GM10248 (cell line): ENCODE results near the gene GALNTL6.

Experiments
- CTCF ChIA-PET: fragments of 300-600 bp; sonication (Branson Sonifier 250); formaldehyde crosslinking; extraction: SDS; loops from one replicate; lab custom pipeline; 2021; ENCODE audit warnings: antibody characterized with exemption; lab: Yijun Ruan, JAX
- POLR2A ChIA-PET: fragments of 350-650 bp; sonication (Branson Sonifier 250); formaldehyde crosslinking; extraction: SDS; loops from one replicate; lab custom pipeline; 2020; ENCODE audit warnings: antibody characterized with exemption; lab: Yijun Ruan, JAX
- DNase-seq: peaks from one replicate; pipeline ENCODE4 v3.0.0; 2012; ENCODE audit errors: extremely low spot score
- CTCF ChIP-seq: IDR thresholded peaks from 2 replicates; pipeline ENCODE4 v1.5.1; 2012; ENCODE audit warnings: mild to moderate bottlenecking, low read depth; ENCODE audit errors: extremely low read depth, missing control alignments, control extremely low read depth

GALNTL6 gene

GRCh38 chr4:172806841-172807240 lies 993.6 kb downstream of the GALNTL6 start:
- ChIA-PET CTCF (interaction anchor here (1.6 kb wide), 1 partner anchor 11 kb away, joined by 4 read pairs; no protein-coding TSS in a partner anchor), POLR2A (no interaction called here)
- no peak for DNase-seq
- TF ChIP-seq CTCF = no peak

- POLR2A ChIA-PET = interaction anchor here (0.7 kb wide), 1 partner anchor 1501 kb away, joined by 5 read pairs; no protein-coding TSS in a partner anchor
- no peak for TF ChIP-seq CTCF
- CTCF ChIA-PET = no interaction called here
- DNase-seq = no peak
These were observed 995.0 kb downstream of the GALNTL6 start for GRCh38 chr4:172808196-172808595.

- DNase-seq = no peak
- no peak for TF ChIP-seq CTCF
- CTCF ChIA-PET = no interaction called here
- POLR2A ChIA-PET = no interaction called here
These were observed 996.1 kb downstream of the GALNTL6 start for GRCh38 chr4:172809319-172809718.

- POLR2A ChIA-PET = no interaction called here
- CTCF ChIA-PET = interaction anchor here (1.9 kb wide), 1 partner anchor 44 kb away, joined by 3 read pairs; no protein-coding TSS in a partner anchor
- no peak for DNase-seq
- no peak for TF ChIP-seq CTCF
These were observed 1000.2 kb downstream of the GALNTL6 start for GRCh38 chr4:172813359-172813923.

- no peak for TF ChIP-seq CTCF
- POLR2A ChIA-PET = no interaction called here
- DNase-seq = no peak
- CTCF ChIA-PET = no interaction called here
These were observed 1002.4 kb downstream of the GALNTL6 start for GRCh38 chr4:172815499-172816164.

- no peak for TF ChIP-seq CTCF
- ChIA-PET CTCF (interaction anchor here (1.0 kb wide), 1 partner anchor 18 kb away, joined by 4 read pairs; no protein-coding TSS in a partner anchor), POLR2A (no interaction called here)
- DNase-seq = no peak
These were observed 1005.7 kb downstream of the GALNTL6 start for GRCh38 chr4:172818901-172819300.
